Measurements from ENCODE around the gene NUB1. TPM values are rescaled to one million over a fixed set of nuclear protein-coding genes. Genes with fewer than 3 reads are reported as not detected.

The NUB1 gene, protein sequence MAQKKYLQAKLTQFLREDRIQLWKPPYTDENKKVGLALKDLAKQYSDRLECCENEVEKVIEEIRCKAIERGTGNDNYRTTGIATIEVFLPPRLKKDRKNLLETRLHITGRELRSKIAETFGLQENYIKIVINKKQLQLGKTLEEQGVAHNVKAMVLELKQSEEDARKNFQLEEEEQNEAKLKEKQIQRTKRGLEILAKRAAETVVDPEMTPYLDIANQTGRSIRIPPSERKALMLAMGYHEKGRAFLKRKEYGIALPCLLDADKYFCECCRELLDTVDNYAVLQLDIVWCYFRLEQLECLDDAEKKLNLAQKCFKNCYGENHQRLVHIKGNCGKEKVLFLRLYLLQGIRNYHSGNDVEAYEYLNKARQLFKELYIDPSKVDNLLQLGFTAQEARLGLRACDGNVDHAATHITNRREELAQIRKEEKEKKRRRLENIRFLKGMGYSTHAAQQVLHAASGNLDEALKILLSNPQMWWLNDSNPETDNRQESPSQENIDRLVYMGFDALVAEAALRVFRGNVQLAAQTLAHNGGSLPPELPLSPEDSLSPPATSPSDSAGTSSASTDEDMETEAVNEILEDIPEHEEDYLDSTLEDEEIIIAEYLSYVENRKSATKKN
- polyA plus RNA-seq, result 27.0 to 34.6 TPM (median 30.6 TPM) in 3 replicates
- 141 TPM for polyA plus RNA-seq (2011; ENCODE audit: low read depth)
- 28.0 and 42.1 TPM in 2 replicates for polyA plus RNA-seq (2011; cell fraction: cytosol; rRNA removed)
- polyA plus RNA-seq (2011; cell fraction: nucleus; rRNA removed), result 34.8 and 41.7 TPM in 2 replicates
- polyA plus RNA-seq (2012; ENCODE audit: low replicate concordance), result 29.9 and 36.0 TPM in 2 replicates
- polyA minus RNA-seq, result 13.9 to 23.4 TPM (median 20.4 TPM) in 3 replicates
- polyA minus RNA-seq (2011; cell fraction: cytosol; rRNA and poly(A)+ RNA removed), result 23.8 TPM
- 20.4 and 21.5 TPM in 2 replicates for polyA minus RNA-seq (2011; cell fraction: nucleus; rRNA and poly(A)+ RNA removed)

DNA sequence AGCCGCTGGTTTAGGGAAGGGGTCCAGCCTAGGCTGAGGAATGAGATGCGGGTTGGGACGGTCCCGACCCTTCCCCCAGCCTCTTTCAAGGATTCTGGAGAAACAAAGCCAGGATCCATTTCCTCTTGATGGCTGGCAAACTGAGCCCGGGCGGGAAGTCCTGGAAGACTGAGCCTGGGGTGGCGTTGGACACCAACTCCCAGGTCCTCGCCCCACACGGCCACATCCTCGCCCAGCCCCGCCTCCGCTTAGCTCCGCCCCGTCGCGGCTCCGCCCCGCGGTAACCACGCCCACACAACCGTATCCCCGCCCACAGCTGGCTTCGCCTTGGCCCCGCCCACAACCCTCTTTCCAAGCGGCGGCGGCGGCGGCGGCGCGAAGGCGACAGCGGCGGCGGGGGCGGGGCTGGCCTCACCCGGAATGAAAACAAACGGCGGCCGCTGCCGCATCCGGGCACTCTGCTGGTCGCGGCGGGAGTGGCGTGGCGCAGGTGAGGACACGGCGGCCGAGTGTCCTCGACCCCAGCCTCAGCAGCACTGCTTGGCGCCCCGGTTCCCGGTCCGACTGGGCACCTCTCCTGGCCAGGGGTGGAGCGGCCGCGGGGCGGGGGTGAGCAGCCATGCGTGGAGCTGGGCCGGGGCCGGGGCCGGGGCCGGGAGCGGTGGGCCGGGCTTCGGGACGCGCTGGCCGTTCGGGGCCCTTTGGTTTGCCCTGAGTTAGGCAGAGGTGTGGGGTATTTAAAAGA, at the start of gene NUB1:
NUB1 (plus strand) TSS at position 456 of the 745 bp plus-strand sequence. CDS start 3,538 bp downstream, outside the sequence.
- peaks cover 3% of the 10 kb centered on the region for H3K4me1 ChIP-seq (ENCODE audit: control insufficient read depth, extremely low read depth, insufficient read depth, low read length)
- dilution Hi-C loops (cut with MboI; ENCODE audit: extremely low pct_ligation_motif_present, low sequenced_read_pairs), result no loop called here
- H3K27ac ChIP-seq (ENCODE audit: control insufficient read depth, insufficient read depth, low read length), result peak within 1 kb of the TSS; percentile 68
- H3K9ac ChIP-seq (ENCODE audit: control insufficient read depth, extremely low read depth, insufficient read depth, low read length), result peak within 1 kb of the TSS; percentile 73
- H3K36me3 ChIP-seq (ENCODE audit: control insufficient read depth in 2 of 2, extremely low read depth in 1 of 2, insufficient read depth in 2 of 2, low read length in 2 of 2), result peaks cover 0 to 1% of the 10 kb centered on the region in 2 experiments
- peak within 1 kb of the TSS; percentile 87 for H2AFZ ChIP-seq (ENCODE audit: control insufficient read depth, low read length)
- H3K4me3 ChIP-seq (ENCODE audit: control insufficient read depth in 2 of 3, extremely low read depth in 1 of 3, insufficient read depth in 2 of 3, low read depth in 1 of 3, low read length in 3 of 3), result peak within 1 kb of the TSS; percentile 71 to 78 (median 77)
- H3K9me1 ChIP-seq (ENCODE audit: control insufficient read depth, extremely low read depth, insufficient read depth, low read length), result no peaks in the 10 kb centered on the region
- H3K27me3 ChIP-seq (ENCODE audit: control insufficient read depth, extremely low read depth, insufficient read depth, low read length), result no peaks in the 10 kb centered on the region
- DNase-seq (ENCODE audit: low read depth, low spot score) (peak; percentile 40), FAIRE-seq (no peak)
- H4K20me1 ChIP-seq (ENCODE audit: control insufficient read depth, extremely low read depth, insufficient read depth, low read length), result no peaks in the 10 kb centered on the region
- no peaks in the 10 kb centered on the region for H3K9me3 ChIP-seq (ENCODE audit: control insufficient read depth, low read depth, low read length)
- TF ChIP-seq CTCF (optimal IDR thresholded peaks at IDR 0.05 in 1 of 3, IDR thresholded peaks at IDR 0.05 in 1 of 3, conservative IDR thresholded peaks at IDR 0.05 in 1 of 3; ENCODE audit: extremely low read depth in 1 of 3, insufficient read depth in 2 of 3, low read length in 3 of 3) (no peak), EZH2 (IDR thresholded peaks at IDR 0.05; ENCODE audit: low read length) (no peak)
- peaks cover 13% of the 10 kb centered on the region for H3K79me2 ChIP-seq (ENCODE audit: control insufficient read depth, insufficient read depth, low read length)
- H3K4me2 ChIP-seq (ENCODE audit: control insufficient read depth, extremely low read depth, insufficient read depth, low read depth, low read length), result peak within 1 kb of the TSS; percentile 81

DNA sequence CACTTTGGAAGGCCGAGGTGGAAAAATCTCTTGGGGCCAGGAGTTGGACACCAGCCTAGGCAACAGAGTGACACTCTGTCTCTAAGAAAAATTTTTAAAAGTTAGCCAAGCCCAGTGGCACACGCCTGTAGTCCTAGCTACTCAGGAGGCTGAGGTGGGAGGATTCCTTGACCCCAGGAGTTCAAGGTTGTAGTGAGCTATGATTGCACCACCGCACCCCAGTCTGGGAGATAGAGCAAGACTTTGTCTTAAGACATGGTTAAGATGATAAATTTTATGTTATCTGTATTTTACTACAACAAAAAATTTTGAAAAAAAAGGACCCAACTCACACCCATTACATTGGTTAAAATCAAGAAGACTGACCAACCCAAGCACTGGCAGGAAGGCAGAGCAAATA, 48.8 kb upstream of the NUB1 start:
- Histone ChIP-seq H3K9me3 (ENCODE audit: control insufficient read depth, low read depth, low read length) (no peaks in the 10 kb centered on the region), H4K20me1 (ENCODE audit: control insufficient read depth, extremely low read depth, insufficient read depth, low read length) (no peaks in the 10 kb centered on the region), H3K9ac (ENCODE audit: control insufficient read depth, extremely low read depth, insufficient read depth, low read length) (no peak overlapping the region), H3K4me1 (ENCODE audit: control insufficient read depth, extremely low read depth, insufficient read depth, low read length) (no peaks in the 10 kb centered on the region), H3K4me2 (ENCODE audit: control insufficient read depth, extremely low read depth, insufficient read depth, low read depth, low read length) (no peak overlapping the region), H3K9me1 (ENCODE audit: control insufficient read depth, extremely low read depth, insufficient read depth, low read length) (no peaks in the 10 kb centered on the region), H3K27me3 (ENCODE audit: control insufficient read depth, extremely low read depth, insufficient read depth, low read length) (no peaks in the 10 kb centered on the region), H3K4me3 (ENCODE audit: control insufficient read depth in 2 of 3, extremely low read depth in 1 of 3, insufficient read depth in 2 of 3, low read depth in 1 of 3, low read length in 3 of 3) (no peak overlapping the region), H2AFZ (ENCODE audit: control insufficient read depth, low read length) (no peak overlapping the region), H3K79me2 (ENCODE audit: control insufficient read depth, insufficient read depth, low read length) (no peaks in the 10 kb centered on the region), H3K27ac (ENCODE audit: control insufficient read depth, insufficient read depth, low read length) (no peak overlapping the region), H3K36me3 (ENCODE audit: control insufficient read depth in 2 of 2, extremely low read depth in 1 of 2, insufficient read depth in 2 of 2, low read length in 2 of 2) (no peaks in the 10 kb centered on the region)
- dilution Hi-C loops (cut with MboI; ENCODE audit: extremely low pct_ligation_motif_present, low sequenced_read_pairs), result no loop called here
- TF ChIP-seq EZH2 (IDR thresholded peaks at IDR 0.05; ENCODE audit: low read length) (no peak), CTCF (optimal IDR thresholded peaks at IDR 0.05 in 1 of 3, IDR thresholded peaks at IDR 0.05 in 1 of 3, conservative IDR thresholded peaks at IDR 0.05 in 1 of 3; ENCODE audit: extremely low read depth in 1 of 3, insufficient read depth in 2 of 3, low read length in 3 of 3) (no peak)
- no peak for DNase-seq (ENCODE audit: low read depth, low spot score)
- FAIRE-seq, result no peak
